Activated CD8-positive, alpha-beta memory T cell treated with anti-CD3 and anti-CD28 coated beads for 36 hours (primary cell): ENCODE results near the gene OR2V2. TPM values are rescaled to one million over a fixed set of nuclear protein-coding genes. Genes with fewer than 3 reads are reported as not detected.

Source experiments
- CTCF ChIA-PET: fragments of 350-600 bp; sonication (Branson Sonifier 250); formaldehyde crosslinking; loops from one replicate; lab custom pipeline; 2021; ENCODE audit warnings: antibody characterized with exemption; lab: Charles Lee
- POLR2A ChIA-PET: fragments of 350-600 bp; sonication (Branson Sonifier 250); formaldehyde crosslinking; loops from one replicate; lab custom pipeline; 2021; ENCODE audit warnings: antibody characterized with exemption; lab: Charles Lee
- total RNA-seq, 2 experiments: library from RNA; stranded (reverse); gene quantifications; one replicate each; pipeline ENCODE4 v1.2.3, GENCODE V29; 2021

Gene OR2V2
- total RNA-seq, 2 experiments from 2014 or later, result not detected

- ChIA-PET CTCF (no interaction called here), POLR2A (no interaction called here)
Measured at GRCh38 chr5:181134259-181134658, 13.1 kb upstream of the OR2V2 start.

- CTCF ChIA-PET, result no interaction called here
Measured at GRCh38 chr5:181136361-181136955, 10.9 kb upstream of the OR2V2 start.

GRCh38 chr5:181138258-181138657, 9.1 kb upstream of the OR2V2 start:
- CTCF ChIA-PET, result no interaction called here
- POLR2A ChIA-PET, result no interaction called here

More at GRCh38 chr5:181136361-181136955, 10.9 kb upstream of the OR2V2 start:
- POLR2A ChIA-PET, result no interaction called here

- CTCF ChIA-PET, result interaction anchor here (1.1 to 1.4 kb wide), 2 partner anchors 11 to 138 kb away, joined by 3 read pairs; no protein-coding TSS in a partner anchor
- POLR2A ChIA-PET, result no interaction called here
Measured at GRCh38 chr5:181140766-181141165, 6.6 kb upstream of the OR2V2 start.

GRCh38 chr5:181142054-181142453, 5.3 kb upstream of the OR2V2 start:
- POLR2A ChIA-PET, result no interaction called here
- CTCF ChIA-PET, result no interaction called here

GRCh38 chr5:181145133-181145532, 2.3 kb upstream of the OR2V2 start:
- CTCF ChIA-PET, result no interaction called here
- POLR2A ChIA-PET, result no interaction called here

- CTCF ChIA-PET, result no interaction called here
- POLR2A ChIA-PET, result no interaction called here
Measured at GRCh38 chr5:181149355-181149754, 2.0 kb downstream of the OR2V2 start.

GRCh38 chr5:181149806-181150733, 2.7 kb downstream of the OR2V2 start:
- ChIA-PET CTCF (no interaction called here), POLR2A (no interaction called here)

- ChIA-PET POLR2A (interaction anchor here (0.6 kb wide), 1 partner anchor 41 kb away, joined by 4 read pairs; no protein-coding TSS in a partner anchor), CTCF (interaction anchor here (1.2 kb wide), 1 partner anchor 11 kb away, joined by 3 read pairs; no protein-coding TSS in a partner anchor)
Measured at GRCh38 chr5:181151146-181151545, 3.8 kb downstream of the OR2V2 start.

- ChIA-PET POLR2A (no interaction called here), CTCF (no interaction called here)
Measured at GRCh38 chr5:181152406-181152805, 5.0 kb downstream of the OR2V2 start.

GRCh38 chr5:181153814-181154213, 6.4 kb downstream of the OR2V2 start:
- ChIA-PET POLR2A (no interaction called here), CTCF (no interaction called here)

GRCh38 chr5:181156758-181157157, 9.4 kb downstream of the OR2V2 start:
- POLR2A ChIA-PET, result no interaction called here
- CTCF ChIA-PET, result no interaction called here

GRCh38 chr5:181158869-181159268, 11.5 kb downstream of the OR2V2 start:
- ChIA-PET CTCF (interaction anchor here (1.1 to 2.4 kb wide), 3 partner anchors 12 to 374 kb away, joined by 3 to 9 read pairs (median 3); no protein-coding TSS in a partner anchor), POLR2A (no interaction called here)

GRCh38 chr5:181159286-181160151, 12.1 kb downstream of the OR2V2 start:
- CTCF ChIA-PET, result interaction anchor here (1.0 to 2.4 kb wide), 4 partner anchors 11 to 375 kb away, joined by 3 to 9 read pairs (median 4); no protein-coding TSS in a partner anchor
- POLR2A ChIA-PET, result interaction anchor here (1.4 kb wide), 1 partner anchor 30 kb away, joined by 4 read pairs; no protein-coding TSS in a partner anchor

GRCh38 chr5:181160152-181160754, 12.9 kb downstream of the OR2V2 start:
- POLR2A ChIA-PET, result interaction anchor here (0.5 to 1.4 kb wide), 2 partner anchors 29 to 102 kb away, joined by 4 read pairs; no protein-coding TSS in a partner anchor

GRCh38 chr5:181160755-181161533, 13.6 kb downstream of the OR2V2 start:
- CTCF ChIA-PET, result interaction anchor here (2.4 kb wide), 1 partner anchor 23 kb away, joined by 9 read pairs; no protein-coding TSS in a partner anchor
- POLR2A ChIA-PET, result interaction anchor here (0.5 to 1.4 kb wide), 2 partner anchors 29 to 101 kb away, joined by 4 read pairs; no protein-coding TSS in a partner anchor

More at GRCh38 chr5:181160152-181160754, 12.9 kb downstream of the OR2V2 start:
- CTCF ChIA-PET, result interaction anchor here (1.0 to 2.4 kb wide), 2 partner anchors 11 to 24 kb away, joined by 4 to 9 read pairs; no protein-coding TSS in a partner anchor

GRCh38 chr5:181161534-181162175, 14.3 kb downstream of the OR2V2 start:
- POLR2A ChIA-PET, result no interaction called here

More at GRCh38 chr5:181161534-181162175, 14.3 kb downstream of the OR2V2 start:
- CTCF ChIA-PET, result no interaction called here
